Measurements from ENCODE around the gene AGAP1. TPM values are rescaled to one million over a fixed set of nuclear protein-coding genes. Genes with fewer than 3 reads are reported as not detected.

The AGAP1 gene
- total RNA-seq, 1 donor from 2014 or later = 44.7 TPM

GRCh38 chr2:235864733-235865515 lies 371.1 kb downstream of the AGAP1 start:
- DNase-seq (ENCODE audit: low spot score) = no peak

GRCh38 chr2:235866373-235866772 lies 372.5 kb downstream of the AGAP1 start:
- no peak for DNase-seq (ENCODE audit: low spot score)

GRCh38 chr2:235868224-235868623 lies 374.4 kb downstream of the AGAP1 start:
- DNase-seq (ENCODE audit: low spot score) = no peak

- DNase-seq (ENCODE audit: low spot score) = no peak
Measured at GRCh38 chr2:235868645-235869044, 374.8 kb downstream of the AGAP1 start.

- no peak for DNase-seq (ENCODE audit: low spot score)
Measured at GRCh38 chr2:235870515-235870914, 376.7 kb downstream of the AGAP1 start.

GRCh38 chr2:235876099-235876679 lies 382.3 kb downstream of the AGAP1 start:
- DNase-seq (ENCODE audit: low spot score) = no peak

- DNase-seq (ENCODE audit: low spot score) = no peak
Measured at GRCh38 chr2:235877275-235877802, 383.5 kb downstream of the AGAP1 start.

- DNase-seq (ENCODE audit: low spot score) = no peak
Measured at GRCh38 chr2:235879116-235879515, 385.3 kb downstream of the AGAP1 start.

- no peak for DNase-seq (ENCODE audit: low spot score)
Measured at GRCh38 chr2:235883675-235884074, 389.8 kb downstream of the AGAP1 start.

- no peak for DNase-seq (ENCODE audit: low spot score)
Measured at GRCh38 chr2:235889302-235889630, 395.4 kb downstream of the AGAP1 start.

GRCh38 chr2:235893129-235893698 lies 399.4 kb downstream of the AGAP1 start:
- no peak for DNase-seq (ENCODE audit: low spot score)

- no peak for DNase-seq (ENCODE audit: low spot score)
Measured at GRCh38 chr2:235894839-235895238, 401.0 kb downstream of the AGAP1 start.

- no peak for DNase-seq (ENCODE audit: low spot score)
Measured at GRCh38 chr2:235896061-235896460, 402.2 kb downstream of the AGAP1 start.

GRCh38 chr2:235897992-235898391 lies 404.1 kb downstream of the AGAP1 start:
- DNase-seq (ENCODE audit: low spot score) = no peak

GRCh38 chr2:235898766-235899165 lies 404.9 kb downstream of the AGAP1 start:
- no peak for DNase-seq (ENCODE audit: low spot score)

- DNase-seq (ENCODE audit: low spot score) = no peak
Measured at GRCh38 chr2:235900631-235901030, 406.8 kb downstream of the AGAP1 start.

GRCh38 chr2:235901243-235901642 lies 407.4 kb downstream of the AGAP1 start:
- DNase-seq (ENCODE audit: low spot score) = no peak

- DNase-seq (ENCODE audit: low spot score) = no peak
Measured at GRCh38 chr2:235903782-235904584, 410.1 kb downstream of the AGAP1 start.

- no peak for DNase-seq (ENCODE audit: low spot score)
Measured at GRCh38 chr2:235904585-235904931, 410.7 kb downstream of the AGAP1 start.

- no peak for DNase-seq (ENCODE audit: low spot score)
Measured at GRCh38 chr2:235908826-235909225, 415.0 kb downstream of the AGAP1 start.

- no peak for DNase-seq (ENCODE audit: low spot score)
Measured at GRCh38 chr2:235909358-235909757, 415.5 kb downstream of the AGAP1 start.

- DNase-seq (ENCODE audit: low spot score) = no peak
Measured at GRCh38 chr2:235910067-235910466, 416.2 kb downstream of the AGAP1 start.

Measured in mucosa of gallbladder (tissue), 1 donor.